ENCODE measurements around the gene SULF2.

The SULF2 gene

DNA sequence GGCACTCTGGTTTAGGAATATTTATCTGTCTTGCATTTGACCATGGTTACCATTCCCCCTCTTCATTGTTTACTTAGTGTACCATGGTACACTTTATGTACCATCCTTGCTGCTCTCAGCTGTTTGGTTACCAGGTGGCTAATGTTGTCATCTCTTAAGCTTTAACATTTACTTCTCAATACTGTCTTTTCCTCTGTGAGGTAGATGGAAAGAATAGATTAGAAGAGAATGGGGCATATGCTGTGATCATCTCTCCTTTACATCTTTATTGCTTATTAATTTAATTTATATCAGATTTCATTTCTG, 174.4 kb downstream of the SULF2 start:
- TF ChIP-seq, protein P1, sequence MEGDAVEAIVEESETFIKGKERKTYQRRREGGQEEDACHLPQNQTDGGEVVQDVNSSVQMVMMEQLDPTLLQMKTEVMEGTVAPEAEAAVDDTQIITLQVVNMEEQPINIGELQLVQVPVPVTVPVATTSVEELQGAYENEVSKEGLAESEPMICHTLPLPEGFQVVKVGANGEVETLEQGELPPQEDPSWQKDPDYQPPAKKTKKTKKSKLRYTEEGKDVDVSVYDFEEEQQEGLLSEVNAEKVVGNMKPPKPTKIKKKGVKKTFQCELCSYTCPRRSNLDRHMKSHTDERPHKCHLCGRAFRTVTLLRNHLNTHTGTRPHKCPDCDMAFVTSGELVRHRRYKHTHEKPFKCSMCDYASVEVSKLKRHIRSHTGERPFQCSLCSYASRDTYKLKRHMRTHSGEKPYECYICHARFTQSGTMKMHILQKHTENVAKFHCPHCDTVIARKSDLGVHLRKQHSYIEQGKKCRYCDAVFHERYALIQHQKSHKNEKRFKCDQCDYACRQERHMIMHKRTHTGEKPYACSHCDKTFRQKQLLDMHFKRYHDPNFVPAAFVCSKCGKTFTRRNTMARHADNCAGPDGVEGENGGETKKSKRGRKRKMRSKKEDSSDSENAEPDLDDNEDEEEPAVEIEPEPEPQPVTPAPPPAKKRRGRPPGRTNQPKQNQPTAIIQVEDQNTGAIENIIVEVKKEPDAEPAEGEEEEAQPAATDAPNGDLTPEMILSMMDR (conservative IDR thresholded peaks at IDR 0.05; ENCODE audit: low read depth, low read length): no peak
- H4K20me1 ChIP-seq (ENCODE audit: insufficient read depth): no peaks in the 10 kb centered on the region
- H3K27ac ChIP-seq: no peak overlapping the region
- no peak overlapping the region for H3K4me2 ChIP-seq
- no peak overlapping the region for H3K4me3 ChIP-seq (IDR thresholded peaks at IDR 0.05; ENCODE audit: insufficient read depth, low read depth, low read length)
- H3K9ac ChIP-seq: no peak overlapping the region
- H3K79me2 ChIP-seq (ENCODE audit: insufficient read depth, low read depth): no peaks in the 10 kb centered on the region
- H3K27me3 ChIP-seq (ENCODE audit: insufficient read depth, low read depth): no peaks in the 10 kb centered on the region
- no peak overlapping the region for H2AFZ ChIP-seq (ENCODE audit: low read depth)
- peaks cover 24% of the 10 kb centered on the region for H3K4me1 ChIP-seq (ENCODE audit: low read depth, poor library complexity, severe bottlenecking)
- H3K36me3 ChIP-seq (ENCODE audit: insufficient read depth): no peaks in the 10 kb centered on the region

DNA sequence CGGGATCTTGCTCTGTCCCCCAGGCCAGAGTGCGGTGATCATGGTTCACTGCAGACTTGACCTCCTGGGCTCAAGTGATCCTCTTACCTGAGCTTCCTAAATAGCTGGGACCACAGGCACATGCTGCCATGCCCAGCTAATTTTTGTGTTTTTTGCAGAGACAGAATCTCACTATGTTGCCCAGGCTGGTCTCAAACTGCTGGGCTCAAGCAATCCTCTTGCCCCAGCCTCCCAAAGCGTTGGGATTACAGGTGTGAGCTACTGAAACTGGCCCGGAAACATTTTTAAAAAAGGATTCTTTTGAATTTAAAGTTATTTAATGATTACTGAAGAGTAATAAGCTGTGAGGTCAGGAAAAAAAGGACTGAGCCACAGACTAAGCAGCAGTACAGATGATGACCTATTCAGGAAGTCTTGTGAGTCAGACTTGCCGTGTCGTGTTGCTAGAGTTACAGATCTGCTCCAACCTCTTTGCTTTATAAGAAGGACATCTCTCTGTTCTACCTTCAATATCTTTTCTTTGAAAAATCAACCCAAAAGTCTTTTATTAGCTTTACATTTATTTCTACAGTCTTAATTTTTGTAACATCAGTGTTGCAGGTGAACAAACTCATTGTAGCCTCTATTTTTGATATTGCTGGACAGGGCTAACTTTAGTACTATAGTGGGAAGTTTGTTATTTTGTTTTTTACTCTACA, 174.9 kb downstream of the SULF2 start:
- H3K4me2 ChIP-seq: no peak overlapping the region
- no peak overlapping the region for H2AFZ ChIP-seq (ENCODE audit: low read depth)
- H3K4me1 ChIP-seq (ENCODE audit: low read depth, poor library complexity, severe bottlenecking): peaks cover 20% of the 10 kb centered on the region
- no peaks in the 10 kb centered on the region for H3K36me3 ChIP-seq (ENCODE audit: insufficient read depth)
- TF ChIP-seq, protein P1 (conservative IDR thresholded peaks at IDR 0.05; ENCODE audit: low read depth, low read length): no peak
- H3K79me2 ChIP-seq (ENCODE audit: insufficient read depth, low read depth): no peaks in the 10 kb centered on the region
- no peaks in the 10 kb centered on the region for H3K27me3 ChIP-seq (ENCODE audit: insufficient read depth, low read depth)
- H3K9ac ChIP-seq: no peak overlapping the region
- H3K27ac ChIP-seq: no peak overlapping the region
- H3K4me3 ChIP-seq (IDR thresholded peaks at IDR 0.05; ENCODE audit: insufficient read depth, low read depth, low read length): no peak overlapping the region
- H4K20me1 ChIP-seq (ENCODE audit: insufficient read depth): no peaks in the 10 kb centered on the region

DNA sequence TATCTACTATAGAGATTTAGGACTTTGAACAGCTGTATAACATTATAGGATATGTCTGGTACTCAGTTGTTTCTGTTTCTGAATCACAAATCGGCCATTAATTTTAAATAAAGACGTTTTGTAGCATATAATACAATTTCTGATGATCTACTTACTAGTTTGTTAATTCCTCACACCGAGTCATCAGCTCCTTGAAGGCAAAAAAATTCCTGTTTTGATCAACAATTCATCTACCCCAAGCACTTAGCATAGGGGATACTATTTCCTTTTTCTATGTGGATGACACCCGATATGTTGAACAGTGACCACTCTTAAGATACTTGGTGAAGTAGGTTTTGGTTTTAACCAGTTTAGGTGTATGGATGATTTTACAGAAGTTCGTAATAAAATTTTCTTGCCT, 176.3 kb downstream of the SULF2 start:
- Histone ChIP-seq H3K27ac (no peak overlapping the region), H3K4me2 (no peak overlapping the region), H3K4me3 (IDR thresholded peaks at IDR 0.05; ENCODE audit: insufficient read depth, low read depth, low read length) (no peak overlapping the region), H3K79me2 (ENCODE audit: insufficient read depth, low read depth) (no peaks in the 10 kb centered on the region), H3K27me3 (ENCODE audit: insufficient read depth, low read depth) (no peaks in the 10 kb centered on the region), H3K4me1 (ENCODE audit: low read depth, poor library complexity, severe bottlenecking) (peaks cover 21% of the 10 kb centered on the region), H4K20me1 (ENCODE audit: insufficient read depth) (no peaks in the 10 kb centered on the region), H3K36me3 (ENCODE audit: insufficient read depth) (no peaks in the 10 kb centered on the region), H2AFZ (ENCODE audit: low read depth) (no peak overlapping the region), H3K9ac (no peak overlapping the region)
- TF ChIP-seq, protein P1 (conservative IDR thresholded peaks at IDR 0.05; ENCODE audit: low read depth, low read length): no peak

Data from KMS-11 (cell line).